Mucosa of descending colon (tissue), 3 donors: ENCODE measurements around the gene CNOT11. TPM values are rescaled to one million over a fixed set of nuclear protein-coding genes. Genes with fewer than 3 reads are reported as not detected.

Experiments
- ATAC-seq: fragments of 200-7000 bp; cut with Tn5 transposase; one replicate; pipeline ENCODE4 v1.9.1; 2020; ENCODE audit warnings: mild to moderate bottlenecking, moderate library complexity
- DNase-seq, 3 donors: peaks; one replicate each; pipeline ENCODE4 v3.0.0-alpha.2; 2020
- H3K36me3 ChIP-seq: fragments of 200-600 bp; one replicate; pipeline ENCODE4 v1.8.0; 2021; ENCODE audit warnings: low read depth, mild to moderate bottlenecking
- H3K4me1 ChIP-seq: fragments of 200-600 bp; one replicate; pipeline ENCODE4 v1.8.0; 2021; ENCODE audit warnings: low read depth, mild to moderate bottlenecking
- H3K4me3 ChIP-seq: fragments of 200-600 bp; one replicate; pipeline ENCODE4 v1.8.0; 2021; ENCODE audit warnings: mild to moderate bottlenecking
- H3K9me3 ChIP-seq: fragments of 200-600 bp; one replicate; pipeline ENCODE4 v1.8.0; 2021; ENCODE audit warnings: mild to moderate bottlenecking
- intact Hi-C, 2 donors: fragments of 100-400 bp; cut with DNase I in 1 of 2; cut with micrococcal nuclease in 1 of 2; formaldehyde crosslinking; loops; one replicate each; pipeline versions ENCODE4 v1.11.0 to v1.11.1; 2022; cut with DNase I, micrococcal nuclease
- total RNA-seq, 3 donors: library from RNA; stranded (reverse); fragmentation: NEBNext Ultra II Directional in 2 of 3; extraction: Animal tissue kit (Norgen Biotek cat#: 25700) in 2 of 3; gene quantifications; one replicate each; pipeline versions ENCODE4 v1.2.1 to v1.2.4, GENCODE V29; 2021 to 2023
- TF ChIP-seq, protein P1 (sequence below): fragments of 200-600 bp; IDR thresholded peaks from one replicate; pipeline ENCODE4 v1.8.0; 2022; ENCODE audit warnings: antibody characterized with exemption, mild to moderate bottlenecking
- donor health status: DM: no; HTN: no; CAD: no; lungs with moderate emphysema.
- donor health status: DM: no; HTN: no; CAD: no.
- donor health status: DM: no; HTN: yes; CAD: no.

Gene CNOT11
- total RNA-seq, 3 donors from 2014 or later: 39.3 to 56.7 (median 54.4) TPM

DNA sequence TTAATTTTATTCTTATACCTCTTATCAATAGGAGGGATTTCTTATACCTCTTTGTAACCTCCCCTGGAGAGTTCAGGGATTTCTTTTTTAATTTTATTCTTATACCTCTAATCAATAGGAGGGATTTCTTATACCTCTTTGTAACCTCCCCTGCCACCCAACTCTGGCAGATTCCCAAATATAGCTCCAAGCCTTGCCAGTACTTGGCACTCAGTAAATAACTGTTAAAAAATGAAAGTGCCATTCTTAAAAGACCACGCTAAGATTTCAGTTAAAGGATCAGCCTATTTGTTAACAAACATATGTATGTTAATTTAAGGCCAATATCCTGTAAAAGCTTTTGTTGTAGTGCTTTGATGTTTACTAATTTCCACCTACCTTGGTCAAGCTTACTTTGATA is 51.0 kb downstream of the CNOT11 start:
- ATAC-seq (no peak), DNase-seq (no peak)
- TF ChIP-seq, protein P1, sequence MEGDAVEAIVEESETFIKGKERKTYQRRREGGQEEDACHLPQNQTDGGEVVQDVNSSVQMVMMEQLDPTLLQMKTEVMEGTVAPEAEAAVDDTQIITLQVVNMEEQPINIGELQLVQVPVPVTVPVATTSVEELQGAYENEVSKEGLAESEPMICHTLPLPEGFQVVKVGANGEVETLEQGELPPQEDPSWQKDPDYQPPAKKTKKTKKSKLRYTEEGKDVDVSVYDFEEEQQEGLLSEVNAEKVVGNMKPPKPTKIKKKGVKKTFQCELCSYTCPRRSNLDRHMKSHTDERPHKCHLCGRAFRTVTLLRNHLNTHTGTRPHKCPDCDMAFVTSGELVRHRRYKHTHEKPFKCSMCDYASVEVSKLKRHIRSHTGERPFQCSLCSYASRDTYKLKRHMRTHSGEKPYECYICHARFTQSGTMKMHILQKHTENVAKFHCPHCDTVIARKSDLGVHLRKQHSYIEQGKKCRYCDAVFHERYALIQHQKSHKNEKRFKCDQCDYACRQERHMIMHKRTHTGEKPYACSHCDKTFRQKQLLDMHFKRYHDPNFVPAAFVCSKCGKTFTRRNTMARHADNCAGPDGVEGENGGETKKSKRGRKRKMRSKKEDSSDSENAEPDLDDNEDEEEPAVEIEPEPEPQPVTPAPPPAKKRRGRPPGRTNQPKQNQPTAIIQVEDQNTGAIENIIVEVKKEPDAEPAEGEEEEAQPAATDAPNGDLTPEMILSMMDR: no peak
- no peaks in the 10 kb centered on the region for H3K9me3 ChIP-seq
- no peaks in the 10 kb centered on the region for H3K36me3 ChIP-seq
- intact Hi-C loops: no loop called here
- peaks cover 19% of the 10 kb centered on the region for H3K4me1 ChIP-seq
- H3K4me3 ChIP-seq: no peak overlapping the region

DNA sequence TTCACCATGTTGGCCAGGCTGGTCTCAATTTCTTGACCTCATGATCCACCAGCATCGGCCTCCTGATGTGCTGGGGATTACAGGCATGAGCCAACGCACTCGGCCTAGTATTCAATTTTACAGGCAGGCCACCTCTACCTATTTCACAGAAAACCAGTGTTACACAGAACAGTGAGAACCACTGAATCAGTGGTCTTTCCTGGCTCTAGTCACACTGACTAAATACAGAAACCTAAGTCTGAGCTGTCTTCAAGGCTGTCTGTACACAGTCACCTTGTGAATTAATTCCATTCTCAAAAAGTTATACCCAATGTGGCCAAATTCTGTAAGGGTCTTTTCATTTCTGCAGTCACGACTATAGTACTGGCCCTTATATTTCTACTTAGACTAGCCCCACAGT is 52.3 kb downstream of the CNOT11 start:
- TF ChIP-seq, protein P1: no peak
- Histone ChIP-seq H3K36me3 (no peaks in the 10 kb centered on the region), H3K9me3 (no peaks in the 10 kb centered on the region), H3K4me3 (no peak overlapping the region), H3K4me1 (peaks cover 19% of the 10 kb centered on the region)
- intact Hi-C loops: no loop called here
- no peak for DNase-seq
- ATAC-seq: no peak

DNA sequence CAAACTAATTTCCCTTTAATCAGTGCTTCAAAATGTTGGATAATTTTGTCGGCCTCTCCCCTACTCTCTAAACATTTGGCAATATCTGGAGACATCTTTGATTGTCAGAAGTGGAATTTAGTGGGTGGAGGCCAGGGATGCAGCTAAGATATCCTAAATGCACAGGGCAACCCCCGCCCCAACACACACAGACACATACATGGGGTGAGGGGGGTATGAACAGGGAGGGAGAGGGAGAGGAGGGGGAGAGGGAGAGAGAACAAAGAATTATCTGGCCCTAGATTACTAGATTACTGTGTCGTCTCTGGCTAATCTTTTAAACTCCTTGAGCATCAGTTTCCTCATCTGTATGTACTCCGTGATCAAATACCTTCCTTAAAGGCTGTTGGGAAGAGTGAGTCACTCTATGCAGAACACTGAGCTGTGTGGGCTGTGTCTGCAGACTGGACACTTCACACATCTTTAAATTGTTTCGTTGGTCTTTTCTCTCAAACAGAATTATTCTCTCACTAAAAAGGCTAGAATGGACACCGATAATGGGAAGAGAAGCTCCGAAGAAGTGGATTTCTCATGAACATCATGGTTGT is 52.9 kb downstream of the CNOT11 start:
- TF ChIP-seq, protein P1: no peak
- intact Hi-C loops: no loop called here
- Histone ChIP-seq H3K9me3 (no peaks in the 10 kb centered on the region), H3K4me3 (no peak overlapping the region), H3K36me3 (no peaks in the 10 kb centered on the region), H3K4me1 (peaks cover 19% of the 10 kb centered on the region)
- DNase-seq (no peak), ATAC-seq (no peak)

DNA sequence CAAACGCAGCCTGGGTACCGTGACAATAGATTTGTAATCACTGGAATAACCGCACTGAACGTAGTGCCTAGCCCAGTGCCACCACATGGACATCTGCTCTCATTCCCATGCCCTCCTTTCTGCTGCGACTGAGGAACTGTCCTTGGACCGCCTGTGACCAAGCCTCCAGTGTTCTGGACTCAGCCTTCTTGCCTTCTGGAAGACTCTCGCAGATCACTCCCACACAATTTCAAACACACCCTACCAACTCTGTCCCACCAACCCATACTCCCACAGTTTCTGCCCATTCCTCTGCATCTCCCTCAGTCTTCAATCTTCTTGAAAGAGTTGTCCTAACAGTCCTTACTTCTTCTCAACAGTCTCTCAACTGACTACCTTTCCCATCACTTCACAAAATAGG is 53.7 kb downstream of the CNOT11 start:
- H3K4me1 ChIP-seq: peaks cover 27% of the 10 kb centered on the region
- H3K4me3 ChIP-seq: no peak overlapping the region
- DNase-seq: no peak
- TF ChIP-seq, protein P1: no peak
- no peak for ATAC-seq
- H3K36me3 ChIP-seq: no peaks in the 10 kb centered on the region
- H3K9me3 ChIP-seq: no peaks in the 10 kb centered on the region
- intact Hi-C loops: no loop called here

DNA sequence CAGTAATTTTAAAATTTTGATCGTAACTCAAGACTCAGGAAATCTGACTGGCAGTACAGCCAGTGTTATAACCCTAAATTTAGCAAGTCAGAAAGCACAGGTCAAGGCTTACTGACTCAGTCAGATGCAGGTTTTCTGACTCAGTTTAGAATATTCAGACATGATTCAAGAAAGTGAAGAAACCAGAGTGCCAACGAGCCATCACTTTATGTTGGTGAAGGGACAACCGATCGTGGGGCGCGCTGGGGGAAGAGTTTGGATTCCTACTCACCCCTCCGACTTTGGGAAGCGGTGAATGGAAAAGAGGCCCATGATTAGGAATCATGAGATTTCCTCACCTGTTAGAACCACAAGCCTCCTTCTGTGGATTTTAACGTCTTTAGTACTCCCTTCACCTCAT is 54.8 kb downstream of the CNOT11 start:
- intact Hi-C loops: no loop called here
- ATAC-seq (no peak), DNase-seq (peak in 2 of 3 donors; percentile 25 to 38)
- Histone ChIP-seq H3K36me3 (no peaks in the 10 kb centered on the region), H3K9me3 (no peaks in the 10 kb centered on the region), H3K4me3 (peak overlapping the region; percentile 92), H3K4me1 (peaks cover 31% of the 10 kb centered on the region)
- TF ChIP-seq, protein P1: no peak

DNA sequence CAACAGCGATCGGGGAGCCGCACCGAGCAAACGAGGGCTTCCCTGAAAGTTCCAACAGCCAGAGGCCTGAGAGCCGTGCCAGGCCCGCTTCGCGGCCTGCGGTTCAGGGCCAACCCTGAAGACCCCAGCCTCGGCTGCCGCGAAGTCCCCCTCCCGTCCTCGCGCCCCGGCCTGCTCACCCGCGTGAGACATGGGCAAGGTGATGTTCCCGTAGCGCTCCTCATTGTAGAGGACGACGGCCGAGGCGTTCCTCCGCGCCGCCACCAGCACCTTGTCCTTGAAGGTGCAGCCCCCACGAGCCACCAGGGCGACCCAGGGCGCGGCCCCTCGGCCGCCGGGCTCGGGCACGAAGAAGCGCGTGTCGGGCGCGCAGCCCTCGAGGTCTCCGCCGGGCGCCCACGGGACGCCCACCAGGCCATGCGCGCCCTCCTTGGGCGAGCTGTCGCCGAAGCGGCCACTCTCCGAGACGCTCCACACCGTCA is 55.3 kb downstream of the CNOT11 start:
- ATAC-seq (peak; percentile 38), DNase-seq (peak; percentile 29 to 74 (median 68))
- Histone ChIP-seq H3K4me3 (peak overlapping the region; percentile 92), H3K4me1 (peaks cover 28% of the 10 kb centered on the region), H3K9me3 (no peaks in the 10 kb centered on the region), H3K36me3 (no peaks in the 10 kb centered on the region)
- TF ChIP-seq, protein P1: no peak
- intact Hi-C loops: no loop called here
